Stimulated activated CD8-positive, alpha-beta memory T cell treated with anti-CD3 and anti-CD28 coated beads, Interleukin-7, amount 100 ng/mL, for 1 hour (primary cell): ENCODE data around the gene HCAR2.
"Not testable (repeated sequence)": the region's sequence is repeated elsewhere in the genome, so short reads cannot be mapped to it uniquely, and the experiment has no call there.

Experiments used
- DNase-seq, 2 donors: peaks; one replicate each; pipeline ENCODE4 v3.0.0-alpha.2; 2020; ENCODE audit warnings: low read depth in 2 of 2

The HCAR2 gene

DNA sequence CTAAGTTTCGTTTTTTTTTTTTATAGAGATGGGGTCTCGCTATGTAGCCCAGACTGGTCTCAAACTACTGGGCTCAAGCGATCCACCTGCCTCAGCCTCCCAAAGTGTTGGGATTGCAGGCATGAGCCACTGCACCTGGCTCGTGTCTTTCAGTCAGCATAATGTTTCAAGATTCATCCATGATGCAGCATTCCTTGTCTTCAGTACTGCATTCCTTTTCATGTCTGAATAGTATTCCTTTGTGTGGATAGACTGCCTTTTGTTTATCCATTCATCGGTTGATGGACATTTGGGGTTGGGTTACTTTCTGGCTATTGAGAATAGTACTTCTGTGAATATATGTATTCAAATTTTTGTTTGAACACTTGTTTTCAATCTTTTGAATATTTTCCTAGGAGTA, 37.4 kb downstream of the HCAR2 start:
- DNase-seq: no peak

DNA sequence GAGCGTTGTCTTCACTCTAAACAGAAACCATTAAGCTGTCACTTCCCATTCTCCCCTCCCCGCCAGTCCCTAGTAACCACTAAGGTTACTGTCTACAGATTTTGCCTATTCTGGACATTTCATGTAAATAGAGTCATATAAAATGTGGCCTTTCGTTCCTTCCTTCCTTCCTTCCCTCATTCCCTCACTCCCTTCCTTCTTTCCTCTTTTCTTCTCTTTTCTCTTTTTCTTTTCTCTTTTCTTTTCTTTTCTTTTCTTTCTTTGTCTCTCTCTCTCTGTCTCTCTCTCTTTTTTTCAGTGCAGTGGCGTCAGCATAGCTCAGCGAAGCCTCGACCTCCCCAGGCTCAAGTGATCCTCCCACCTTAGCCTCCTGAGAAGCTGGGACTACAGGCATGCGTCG, 37.8 kb downstream of the HCAR2 start:
- DNase-seq: no peak

DNA sequence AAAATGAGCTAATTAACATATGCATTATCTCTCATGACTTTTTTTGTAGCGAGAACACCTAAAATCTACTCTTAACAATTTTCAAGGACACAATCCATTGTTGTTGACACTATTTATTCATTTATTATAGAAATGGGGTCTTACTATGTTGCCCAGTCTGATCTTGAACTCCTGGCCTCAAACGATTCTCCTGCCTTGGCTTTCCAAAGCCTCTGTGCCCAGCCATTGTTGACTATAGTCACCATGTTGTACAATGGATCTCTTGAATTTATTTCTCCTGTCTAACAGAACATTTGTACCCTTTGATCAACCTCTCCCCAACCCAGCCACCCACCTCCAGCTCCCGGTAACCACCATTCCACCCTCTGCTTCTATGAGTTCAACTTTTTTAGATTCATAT, 41.2 kb downstream of the HCAR2 start:
- DNase-seq: no peak

DNA sequence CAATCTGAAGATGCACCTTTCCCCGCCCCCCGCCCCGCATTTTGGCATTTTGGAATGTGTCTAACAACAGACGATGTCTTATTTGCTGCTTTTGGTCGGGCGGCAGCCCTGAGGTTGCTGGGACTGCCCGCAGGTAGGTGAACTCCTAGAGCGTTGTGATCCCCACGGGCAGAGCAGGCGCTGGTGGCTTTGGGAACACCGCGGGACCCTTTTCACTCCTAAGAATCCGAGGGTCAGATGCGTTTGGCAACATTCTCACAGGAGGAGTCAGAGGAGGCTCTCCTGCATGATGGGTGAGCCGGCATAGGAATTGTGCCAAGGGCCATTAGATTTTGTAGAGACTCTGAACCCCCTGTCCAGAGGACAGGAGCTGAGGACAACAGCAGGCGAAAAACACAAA, 41.9 kb downstream of the HCAR2 start:
- DNase-seq: no peak

DNA sequence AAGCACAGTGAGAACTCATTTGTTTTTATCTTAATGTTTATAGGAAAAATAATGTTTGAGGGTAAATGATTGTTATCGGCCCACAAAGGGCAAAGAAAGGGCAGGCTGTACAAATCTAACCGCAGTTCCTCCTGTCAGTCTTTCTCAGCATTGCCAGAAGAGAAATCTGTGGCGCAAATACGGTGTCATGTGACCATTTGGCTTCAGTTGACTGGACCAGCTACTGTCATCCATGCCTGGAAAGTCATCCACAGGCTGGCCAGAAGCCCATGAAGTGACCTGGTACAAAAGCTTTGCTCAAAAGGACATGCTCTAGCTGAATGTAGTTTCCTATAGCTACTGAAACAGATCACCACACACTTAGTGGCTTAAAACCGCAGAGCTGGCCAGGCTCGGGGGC, 43.6 kb downstream of the HCAR2 start:
- DNase-seq: no peak

DNA sequence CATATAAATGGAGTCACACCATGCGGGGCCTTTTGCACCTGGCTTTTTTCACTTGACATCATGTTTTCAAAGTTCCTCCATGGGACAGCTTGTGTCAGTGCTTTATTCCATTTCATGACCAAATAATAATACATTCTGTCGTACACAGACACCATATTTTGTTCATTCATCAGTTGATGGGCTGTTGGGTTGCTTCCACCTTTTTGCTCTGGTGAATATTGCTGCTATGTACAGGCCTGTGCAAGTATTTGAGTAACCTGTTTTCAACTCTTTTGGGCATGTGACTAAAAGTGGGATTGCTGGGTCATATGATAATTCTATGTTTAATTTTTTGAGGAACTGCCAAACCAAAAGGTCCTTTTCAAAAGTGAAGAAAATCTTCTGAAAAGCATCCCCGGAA, 46.9 kb downstream of the HCAR2 start:
- DNase-seq: no peak

DNA sequence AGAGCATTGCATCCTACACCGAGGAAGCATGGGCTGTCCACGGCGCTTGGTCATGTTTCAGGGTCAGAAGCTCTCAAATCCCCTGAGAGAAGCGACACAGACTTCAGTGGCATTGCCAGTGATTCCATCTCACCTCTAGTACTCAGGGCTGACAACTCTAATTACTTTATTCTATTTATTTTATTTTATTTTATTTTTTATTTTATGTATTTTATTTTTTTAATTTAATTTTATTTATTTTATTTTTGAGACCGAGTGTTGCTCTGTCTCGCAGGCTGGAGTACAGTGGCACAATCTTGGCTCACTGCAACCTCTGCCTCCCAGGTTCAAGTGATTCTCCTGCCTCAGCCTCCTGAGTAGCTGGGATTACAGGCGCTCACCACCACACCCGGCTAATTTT, 49.9 kb downstream of the HCAR2 start:
- DNase-seq: not testable (repeated sequence)

DNA sequence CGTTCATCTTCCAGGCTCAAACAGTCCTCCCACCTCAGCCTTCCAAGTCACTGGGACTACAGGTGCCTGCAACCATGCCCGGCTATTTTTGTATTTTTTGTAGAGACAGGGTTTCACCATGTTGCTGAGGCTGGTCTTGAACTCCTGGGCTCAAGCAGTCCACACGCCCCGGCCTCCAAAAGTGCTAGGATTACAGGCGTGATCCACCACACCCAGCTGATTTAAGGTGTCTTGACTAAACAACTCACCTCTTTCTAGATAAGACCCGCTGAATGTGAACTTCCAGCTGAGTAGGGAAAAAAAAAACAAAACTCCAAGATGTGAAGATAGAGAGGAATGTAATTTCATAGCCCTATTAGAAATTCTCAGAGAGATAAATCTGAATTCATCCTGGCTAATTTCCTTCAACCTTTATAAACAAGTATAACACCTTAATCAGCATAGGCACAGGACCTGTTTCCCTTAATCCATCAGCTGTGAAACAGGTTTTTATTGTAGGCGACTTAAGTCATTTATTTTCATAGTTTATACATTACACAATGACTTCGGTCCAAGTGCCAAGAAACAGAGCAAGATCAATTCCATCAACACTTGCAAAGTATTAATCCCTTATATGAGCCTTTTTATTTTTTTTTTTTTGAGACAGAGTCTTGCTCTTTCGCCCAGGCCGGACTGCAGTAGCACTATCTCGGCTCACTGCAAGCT, 51.5 kb downstream of the HCAR2 start:
- DNase-seq: no peak
